HG03135 (cell line): ENCODE data around the gene BEAN1.
"Not testable (repeated sequence)": the region's sequence is repeated elsewhere in the genome, so short reads cannot be mapped to it uniquely, and the experiment has no call there.

Source experiments
- ATAC-seq: cut with Tn5 transposase; IDR thresholded peaks from one replicate; pipeline ENCODE4 v1.9.1; 2021; ENCODE audit warnings: mild to moderate bottlenecking, moderate library complexity; ENCODE audit not compliant: unreplicated experiment

BEAN1 gene

DNA sequence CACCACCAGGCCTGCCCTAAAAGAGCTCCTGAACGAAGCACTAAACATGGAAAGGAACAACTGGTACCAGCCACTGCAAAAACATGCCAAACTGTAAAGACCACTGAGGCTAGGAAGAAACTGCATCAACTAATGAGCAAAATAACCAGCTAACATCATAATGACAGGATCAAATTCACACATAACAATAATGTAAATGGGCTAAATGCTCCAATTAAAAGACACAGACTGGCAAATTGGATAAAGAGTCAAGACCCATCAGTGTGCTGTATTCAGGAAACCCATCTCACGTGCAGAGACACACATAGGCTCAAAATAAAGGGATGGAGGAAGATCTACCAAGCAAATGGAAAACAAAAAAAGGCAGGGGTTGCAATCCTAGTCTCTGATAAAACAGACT is 70.8 kb downstream of the BEAN1 start:
- not testable (repeated sequence) for ATAC-seq

DNA sequence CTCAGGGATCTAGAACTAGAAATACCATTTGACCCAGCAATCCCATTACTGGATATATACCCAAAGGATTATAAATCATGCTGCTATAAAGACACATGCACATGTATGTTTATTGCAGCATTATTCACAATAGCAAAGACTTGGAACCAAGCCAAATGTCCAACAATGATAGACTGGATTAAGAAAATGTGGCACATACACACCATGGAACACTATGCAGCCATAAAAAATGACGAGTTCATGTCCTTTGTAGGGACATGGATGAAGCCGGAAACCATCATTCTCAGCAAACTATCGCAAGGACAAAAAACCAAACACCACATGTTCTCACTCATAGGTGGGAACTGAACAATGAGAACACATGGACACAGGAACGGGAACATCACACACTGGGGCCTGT is 74.5 kb downstream of the BEAN1 start:
- not testable (repeated sequence) for ATAC-seq

DNA sequence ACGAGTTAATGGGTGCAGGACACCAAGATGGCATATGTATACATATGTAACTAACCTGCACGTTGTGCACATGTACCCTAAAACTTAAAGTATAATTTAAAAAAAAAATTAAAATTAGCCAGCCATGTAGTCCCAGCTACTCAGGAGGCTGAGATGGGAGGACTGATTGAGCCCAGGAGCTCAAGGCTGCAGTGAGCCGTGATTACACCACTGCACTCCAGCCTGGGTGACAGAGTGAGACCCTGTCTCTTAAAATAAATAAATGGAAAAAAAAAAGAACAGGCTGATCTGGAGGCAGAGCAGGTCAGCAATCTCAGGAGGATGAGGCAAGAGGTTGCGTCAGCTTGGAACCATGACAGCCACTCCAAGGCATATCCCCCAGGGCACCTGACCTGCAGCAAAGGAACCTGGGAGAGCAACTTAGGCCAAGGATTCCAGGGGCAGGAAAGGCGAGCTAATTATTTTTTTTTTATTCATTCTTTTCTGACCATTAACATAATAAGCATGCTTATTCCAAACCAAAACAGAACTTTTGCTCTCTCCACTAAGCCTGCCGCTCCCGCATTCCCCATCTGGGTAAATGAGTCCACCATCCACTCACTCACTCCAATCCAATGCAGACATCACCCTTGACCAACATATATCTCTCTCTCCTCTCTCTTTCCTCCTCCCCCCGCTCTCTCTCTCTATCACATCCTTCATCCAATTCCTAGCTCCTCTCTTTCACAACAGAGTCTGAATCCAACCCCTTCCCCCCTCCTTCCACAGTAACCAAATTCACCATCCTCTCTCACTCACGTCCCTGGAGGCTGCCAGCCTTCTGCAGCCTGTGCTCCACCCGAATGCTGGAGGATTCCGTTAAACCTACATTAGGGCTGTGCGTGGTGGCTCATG is 75.2 kb downstream of the BEAN1 start:
- ATAC-seq = no peak

DNA sequence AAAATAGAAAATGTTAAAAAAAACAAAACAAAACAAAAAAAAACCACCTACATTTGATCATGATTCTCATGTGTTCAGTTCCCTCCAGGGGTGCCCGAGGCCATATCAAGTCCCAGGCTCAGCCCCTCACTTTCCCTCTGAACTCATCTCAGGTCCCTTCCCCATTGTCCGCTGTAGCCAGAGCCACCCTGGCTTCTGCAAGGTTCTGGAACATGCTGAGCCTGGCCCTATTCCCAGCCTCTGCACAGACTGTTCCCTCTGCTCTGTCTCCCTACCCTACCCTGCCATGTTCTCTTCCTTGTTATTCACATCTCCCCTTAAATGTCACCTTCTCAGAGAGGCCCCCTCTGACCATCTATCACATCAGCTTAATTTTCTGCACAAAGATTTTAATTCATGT is 75.9 kb downstream of the BEAN1 start:
- ATAC-seq = no peak

DNA sequence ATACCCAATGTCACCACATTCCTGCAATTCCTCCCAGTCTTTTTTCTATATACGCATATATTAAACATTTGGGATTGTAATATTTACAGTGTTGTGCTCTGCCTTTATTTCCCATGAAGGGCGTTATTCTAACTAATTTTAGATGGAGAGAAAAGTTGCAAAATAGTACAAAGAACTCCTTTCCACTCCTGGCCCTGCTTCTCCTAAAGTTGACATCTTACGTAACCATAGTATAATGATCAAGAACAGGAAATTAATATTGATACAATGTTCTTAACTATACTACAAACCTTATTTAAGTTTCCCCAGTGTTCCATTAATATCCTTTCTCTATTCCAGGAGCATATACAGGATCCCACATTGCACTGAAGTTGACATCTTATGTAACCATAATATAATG is 76.5 kb downstream of the BEAN1 start:
- no peak for ATAC-seq

DNA sequence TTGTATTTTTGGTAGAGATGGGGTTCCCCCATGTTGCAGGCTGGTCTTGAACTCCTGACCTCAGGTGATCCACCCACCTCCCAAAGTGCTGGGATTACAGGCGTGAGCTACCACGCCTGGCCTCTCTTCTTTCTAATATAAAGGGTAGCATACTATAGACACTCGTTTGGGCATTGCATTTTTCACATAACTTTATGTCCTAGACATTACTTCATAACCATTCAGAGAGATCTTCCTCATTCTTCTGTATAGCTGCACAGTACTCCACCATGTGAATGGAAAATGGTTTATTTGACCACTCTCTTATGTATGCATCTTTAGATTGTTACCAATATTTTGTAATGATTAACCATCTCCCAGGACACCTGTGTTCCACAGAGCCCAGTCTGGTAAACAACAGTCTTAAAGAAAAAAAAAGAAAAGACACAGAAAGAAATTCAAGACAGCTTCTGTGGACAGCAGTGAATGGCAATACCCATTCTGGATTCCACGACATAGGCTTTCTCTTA is 80.7 kb downstream of the BEAN1 start:
- ATAC-seq = no peak

DNA sequence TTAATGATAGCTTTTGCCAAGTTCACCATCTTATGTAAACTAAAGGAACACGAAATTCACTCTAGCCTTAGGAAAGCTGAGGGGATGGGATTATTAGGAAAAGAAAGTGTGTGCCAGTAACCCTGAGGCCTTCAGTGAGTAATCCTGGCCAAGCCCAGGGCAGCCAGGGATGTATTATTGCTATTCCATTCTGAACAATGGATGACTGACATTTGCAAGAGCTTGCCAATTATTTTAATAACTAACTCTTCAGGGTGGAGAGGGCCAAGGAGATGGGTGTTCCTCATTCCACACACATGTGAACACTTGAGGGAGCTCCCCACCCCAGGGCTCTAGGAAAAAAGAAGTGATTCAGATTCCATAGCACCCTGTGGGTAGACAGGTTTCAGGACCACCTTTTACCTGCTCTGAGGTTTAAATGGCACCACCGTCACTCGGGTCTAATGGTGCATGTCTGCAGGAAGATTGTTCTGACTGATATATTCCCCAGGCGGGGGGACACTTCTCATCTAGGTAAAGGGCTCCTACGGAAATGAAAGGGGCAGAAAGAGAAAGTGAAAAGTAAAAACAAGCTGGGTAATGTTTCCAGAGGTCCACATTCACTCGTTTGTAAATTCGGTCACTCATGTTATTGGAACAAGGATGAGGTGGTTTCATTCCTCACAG is 81.3 kb downstream of the BEAN1 start:
- no peak for ATAC-seq

DNA sequence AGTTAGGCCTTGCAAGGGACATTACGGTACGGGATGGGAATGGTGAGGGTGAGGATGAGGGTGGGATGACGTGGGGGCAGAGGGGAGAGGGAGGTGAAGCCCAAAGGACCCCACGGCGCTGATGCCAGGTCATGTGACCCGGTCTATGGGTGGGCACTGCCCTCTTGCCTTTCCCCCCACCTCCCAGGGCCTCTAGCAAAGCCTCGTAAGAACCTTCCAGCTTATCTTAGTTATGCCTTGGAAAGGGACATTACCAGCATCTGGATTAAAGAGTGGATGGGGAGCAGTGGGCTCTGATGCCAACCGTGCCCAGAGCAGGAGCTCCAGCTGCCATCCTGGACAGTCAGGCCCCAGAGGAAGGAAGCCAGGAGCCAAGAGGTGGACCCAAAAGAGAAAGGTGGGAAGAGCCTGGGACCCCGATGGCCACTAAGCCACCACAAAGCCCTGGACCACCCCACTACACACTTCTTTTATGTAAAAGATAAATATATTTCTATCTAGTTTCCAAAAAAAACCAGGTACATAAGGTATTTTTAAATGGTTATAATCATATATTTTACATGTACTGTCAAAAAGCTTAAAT is 81.9 kb downstream of the BEAN1 start:
- ATAC-seq = no peak

DNA sequence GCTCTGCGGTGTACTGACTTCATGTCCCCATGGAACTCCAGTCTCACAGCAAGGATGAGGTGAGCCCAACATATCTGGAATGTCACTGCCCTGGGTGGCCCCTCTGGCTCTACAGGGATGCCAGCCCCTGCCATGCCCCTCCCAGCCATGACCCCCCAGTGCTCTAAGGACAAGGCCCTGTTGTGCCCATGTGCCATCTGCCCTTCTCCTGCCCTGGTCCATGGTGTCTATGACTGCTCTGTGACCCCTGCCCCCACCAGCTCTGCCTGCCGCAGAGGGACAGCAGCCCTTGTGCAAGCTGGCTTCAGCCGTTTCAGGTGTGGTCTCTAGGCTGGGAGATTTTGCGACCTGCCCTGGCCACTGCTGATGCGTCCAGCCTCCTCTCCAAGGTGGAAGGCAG is 82.5 kb downstream of the BEAN1 start:
- ATAC-seq = no peak

DNA sequence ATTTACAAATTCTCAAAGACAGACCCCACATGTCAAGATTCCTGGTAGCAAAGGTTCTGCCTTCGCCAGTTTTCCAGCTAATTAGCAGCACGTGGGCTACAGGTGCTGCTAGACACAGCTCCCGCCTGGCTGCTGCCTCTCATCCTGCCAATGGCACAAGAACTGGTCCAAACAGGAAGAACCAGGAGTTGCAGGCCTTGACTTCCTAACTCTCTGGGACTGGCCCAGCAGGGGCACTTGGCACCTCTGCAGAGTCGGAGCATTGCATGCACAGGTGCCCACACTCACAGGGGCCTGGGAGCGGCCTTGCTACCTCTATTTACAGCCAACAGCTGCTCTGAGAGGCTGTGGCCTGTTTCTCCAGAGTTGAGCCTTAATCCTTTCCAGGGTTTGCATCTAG is 83.2 kb downstream of the BEAN1 start:
- no peak for ATAC-seq

DNA sequence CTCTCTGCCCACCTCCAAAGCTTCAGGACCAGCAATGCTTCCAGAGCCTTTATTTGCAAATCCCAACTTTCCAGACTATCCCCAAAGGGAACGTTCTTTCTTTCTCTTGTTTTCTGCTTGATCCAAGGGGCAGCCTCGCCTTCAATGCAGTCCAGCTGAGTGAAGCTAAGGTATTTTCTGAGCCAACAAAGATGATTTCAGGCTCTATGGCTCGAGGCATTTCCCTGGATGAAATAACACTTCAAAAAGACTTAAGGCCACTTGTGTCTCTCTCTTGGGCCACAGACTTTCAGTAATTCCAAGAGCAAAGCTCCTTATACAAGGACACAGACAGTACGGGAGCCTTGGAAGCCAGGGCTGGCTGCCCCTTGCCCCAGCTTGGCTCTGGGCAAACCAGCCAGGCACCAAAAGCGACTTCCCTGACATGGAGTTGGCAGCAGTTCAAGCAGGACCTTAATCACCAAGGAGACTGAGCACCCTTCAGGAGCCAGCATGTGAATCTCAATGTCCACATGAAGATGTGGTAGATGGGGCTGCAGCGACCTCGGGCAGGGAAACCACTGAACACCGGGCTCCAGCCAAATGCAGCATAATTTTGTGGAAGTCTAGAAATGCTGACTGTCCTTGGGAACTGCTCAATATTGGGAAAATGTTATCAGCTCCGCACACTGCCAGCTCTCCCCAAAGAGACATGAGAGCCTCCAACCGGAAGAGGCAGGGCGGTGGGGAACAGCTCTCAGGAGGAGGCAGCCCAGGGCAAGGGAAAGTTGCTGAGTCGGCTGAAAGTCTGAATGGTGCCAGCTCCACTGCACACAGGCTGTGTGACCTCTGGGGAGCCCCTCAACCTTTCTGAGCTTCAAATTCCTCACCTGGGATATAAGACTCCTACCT is 83.9 kb downstream of the BEAN1 start:
- no peak for ATAC-seq

DNA sequence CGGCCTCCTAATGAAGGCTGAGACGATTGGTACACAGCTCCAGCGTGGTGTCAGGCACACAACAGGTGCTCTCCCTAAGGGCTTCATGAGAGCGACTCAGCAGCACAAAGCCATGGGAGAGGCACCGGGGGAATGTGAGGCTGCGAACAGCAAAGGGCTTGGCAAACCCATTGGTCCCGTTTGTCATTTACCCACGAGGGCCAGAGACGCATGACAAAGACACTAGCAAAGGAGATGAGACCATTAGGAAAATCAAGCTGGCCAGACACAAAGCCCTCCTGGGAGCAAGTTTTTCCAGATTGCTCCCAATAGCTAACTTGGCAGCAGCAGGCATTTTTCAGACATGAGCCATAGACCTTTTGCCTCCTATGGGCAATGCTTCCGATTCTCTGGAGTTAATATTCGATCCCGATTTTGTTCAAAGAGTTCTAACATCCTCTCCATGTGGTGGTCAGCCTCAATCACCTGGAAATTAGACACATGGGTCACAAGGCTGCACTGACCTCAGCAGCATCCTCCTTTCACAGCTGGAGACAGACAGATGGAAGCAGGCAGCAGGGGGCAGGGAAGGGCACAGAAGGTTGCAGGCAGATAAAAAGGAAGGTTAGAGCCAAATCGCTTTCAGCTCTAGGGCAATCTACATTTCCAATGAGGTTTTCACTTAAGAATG is 84.6 kb downstream of the BEAN1 start:
- ATAC-seq = no peak

DNA sequence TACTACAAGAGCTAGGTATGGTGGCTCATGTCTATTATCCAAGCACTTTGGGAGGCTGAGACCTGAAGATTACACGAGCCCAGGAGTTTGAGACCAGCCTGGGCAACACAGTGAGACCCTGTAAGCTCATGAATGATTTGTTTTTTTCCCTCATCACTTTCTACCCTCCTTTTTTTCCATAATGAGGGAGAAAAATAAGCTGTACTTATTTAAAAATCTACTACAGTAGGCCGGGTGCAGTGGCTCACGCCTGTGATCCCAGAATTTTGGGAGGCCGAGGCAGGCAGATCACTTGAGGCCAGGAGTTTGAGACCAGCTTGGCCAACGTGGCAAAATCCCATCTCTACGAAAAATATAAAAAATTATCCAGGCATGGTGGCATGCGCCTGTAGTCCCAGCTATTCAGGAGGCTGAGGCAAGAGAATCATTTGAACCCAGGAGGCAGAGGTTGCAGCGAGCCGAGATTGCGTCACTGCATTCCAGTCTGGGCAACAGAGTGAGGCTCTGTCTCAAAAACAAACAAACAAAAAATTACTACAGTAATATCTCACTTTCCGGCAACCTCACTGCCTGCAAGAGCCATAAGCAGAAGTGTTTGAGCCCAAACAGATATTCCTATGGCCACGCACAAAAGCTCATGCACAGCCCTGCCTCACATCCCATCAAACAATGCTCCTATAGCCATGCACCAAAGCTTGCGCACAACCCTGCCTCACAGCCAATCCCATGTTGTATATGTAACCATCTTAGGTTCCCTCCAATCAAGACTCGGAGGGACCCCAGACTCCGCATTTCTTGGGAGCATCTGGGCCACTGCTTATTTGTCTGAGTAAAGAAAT is 85.4 kb downstream of the BEAN1 start:
- ATAC-seq = no peak

DNA sequence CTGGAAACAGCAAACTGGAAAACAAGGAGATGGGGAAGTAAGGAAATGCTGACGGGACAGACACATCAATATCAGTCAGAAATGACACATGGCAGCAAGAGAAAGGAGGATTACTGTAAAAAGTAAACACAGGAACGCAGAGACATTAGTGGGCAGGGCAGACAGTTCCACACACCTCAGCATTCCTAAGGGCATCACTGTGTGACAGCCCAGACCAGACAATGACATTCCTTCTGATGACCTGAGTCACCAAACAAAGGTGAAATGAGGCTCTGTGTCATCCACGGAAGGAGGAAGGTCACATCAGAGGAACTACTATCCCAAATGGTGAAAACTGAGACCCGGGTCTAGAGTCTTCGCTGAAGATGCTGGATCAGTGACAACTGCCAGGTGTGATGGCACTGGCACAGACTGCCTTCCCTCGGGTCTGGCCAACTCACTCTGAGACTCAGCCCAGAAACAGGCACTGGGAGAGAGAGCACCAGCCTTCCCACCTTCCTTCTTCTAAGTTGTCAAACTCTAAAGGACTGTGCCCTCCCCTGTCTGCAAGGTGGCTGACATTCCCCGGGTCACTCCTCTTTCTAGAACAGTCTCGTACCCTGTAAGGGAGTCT is 86.1 kb downstream of the BEAN1 start:
- ATAC-seq = no peak

DNA sequence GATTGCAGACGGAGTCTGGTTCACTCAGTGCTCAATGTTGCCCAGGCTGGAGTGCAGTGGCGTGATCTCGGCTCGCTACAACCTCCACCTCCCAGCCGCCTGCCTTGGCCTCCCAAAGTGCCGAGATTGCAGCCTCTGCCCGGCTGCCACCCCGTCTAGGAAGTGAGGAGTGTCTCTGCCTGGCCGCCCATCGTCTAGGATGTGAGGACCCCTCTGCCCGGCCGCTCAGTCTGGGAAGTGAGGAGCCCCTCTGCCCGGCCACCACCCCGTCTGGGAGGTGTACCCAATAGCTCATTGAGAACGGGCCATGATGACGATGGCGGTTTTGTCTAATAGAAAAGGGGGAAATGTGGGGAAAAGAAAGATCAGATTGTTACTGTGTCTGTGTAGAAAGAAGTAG is 87.3 kb downstream of the BEAN1 start:
- not testable (repeated sequence) for ATAC-seq

DNA sequence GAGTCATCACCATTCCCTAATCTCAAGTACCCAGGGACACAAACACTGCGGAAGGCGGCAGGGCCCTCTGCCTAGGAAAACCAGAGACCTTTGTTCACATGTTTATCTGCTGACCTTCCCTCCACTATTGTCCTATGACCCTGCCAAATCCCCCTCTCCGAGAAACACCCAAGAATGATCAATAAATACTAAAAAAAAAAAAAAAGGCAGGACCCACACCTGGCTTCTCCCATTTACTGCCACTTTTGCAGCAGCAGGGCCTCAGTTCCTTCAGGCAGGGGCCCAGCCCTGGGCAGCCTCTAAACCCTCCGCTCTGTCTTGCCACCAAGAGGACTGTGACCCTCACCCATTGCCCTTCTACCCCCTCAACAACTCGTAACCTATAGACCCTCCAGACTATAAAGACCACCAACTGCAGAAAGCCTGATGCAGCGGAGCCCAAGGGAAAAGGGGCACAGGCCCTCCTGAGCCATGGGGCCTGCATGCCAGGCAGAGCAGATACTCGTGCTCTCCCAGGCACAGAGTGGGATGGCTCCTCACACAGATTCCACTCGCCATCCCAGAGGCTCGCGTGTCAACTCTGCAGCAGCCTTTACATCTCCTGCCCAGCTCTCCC is 88.0 kb downstream of the BEAN1 start:
- not testable (repeated sequence) for ATAC-seq

DNA sequence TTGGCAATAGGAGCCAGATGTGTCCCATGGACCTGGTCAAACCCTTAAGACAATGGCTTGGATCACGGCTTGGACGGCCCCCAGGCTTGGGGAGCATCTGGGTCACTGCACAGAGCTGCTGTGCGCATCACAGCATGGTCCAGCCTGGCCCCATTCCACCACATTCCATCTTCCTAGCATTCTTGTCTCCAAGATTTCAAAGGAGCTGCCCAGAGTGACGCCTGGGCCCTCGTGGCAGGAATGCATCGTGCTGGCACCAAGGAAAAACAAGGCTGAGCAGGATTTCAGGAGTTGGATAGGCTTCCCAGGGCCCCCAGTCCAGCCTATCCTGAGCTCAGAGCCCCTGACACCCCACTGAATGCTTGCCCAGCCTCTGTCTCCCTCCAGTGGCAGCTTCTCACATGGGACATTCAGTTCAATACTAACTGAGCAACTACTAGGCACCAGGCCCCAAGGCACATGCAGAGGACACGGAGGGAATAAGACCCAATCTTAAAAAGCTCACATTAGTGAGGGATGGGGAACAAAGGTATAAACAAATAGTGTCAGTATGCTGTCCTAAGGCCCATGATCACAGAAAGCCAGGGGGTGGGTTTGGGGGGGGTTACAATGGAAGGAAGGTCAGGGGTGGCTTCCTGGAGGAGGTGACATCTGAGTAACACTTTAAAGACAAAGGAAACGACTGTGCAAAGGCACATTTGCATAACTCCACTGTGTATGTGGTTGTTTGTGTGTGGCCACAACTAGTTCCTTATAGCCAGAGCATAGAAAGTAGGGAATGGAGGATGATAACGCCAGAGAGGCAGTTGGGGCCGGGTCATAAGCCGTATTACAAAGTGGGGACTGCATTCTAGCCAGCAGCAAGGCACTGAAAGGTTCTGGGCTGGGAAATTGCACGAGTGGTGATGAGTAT is 88.8 kb downstream of the BEAN1 start:
- peak; percentile 2 for ATAC-seq

DNA sequence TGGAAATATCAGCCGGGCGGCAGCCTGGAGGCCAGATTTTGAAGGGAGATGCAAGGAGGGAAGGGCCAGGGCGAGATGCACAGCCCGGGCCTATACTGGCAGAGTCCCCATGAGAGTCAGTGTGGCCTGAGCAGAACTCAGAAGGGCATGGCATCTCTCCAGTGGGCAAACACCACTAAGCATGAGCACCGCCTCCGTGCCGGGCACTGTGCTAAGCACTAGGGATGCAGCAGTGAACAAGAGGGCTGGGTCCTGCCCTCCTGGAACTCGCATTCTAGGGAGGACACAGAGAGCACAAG is 89.4 kb downstream of the BEAN1 start:
- no peak for ATAC-seq
